A549 (cell line): ENCODE results near the gene METTL16.

Experiments
- ATOH8 ChIP-seq: fragments of 250-450 bp; sonication (Bioruptor Pico); IDR thresholded peaks from 2 replicates; pipeline ENCODE4 v1.5.0; 2020; ENCODE audit warnings: low read depth, mild to moderate bottlenecking, moderate library complexity
- BCL3 ChIP-seq: fragments of >200 bp; sonication (Bioruptor Twin); formaldehyde crosslinking; IDR thresholded peaks from 3 replicates; pipeline ENCODE4 v1.6.1; 2016
- CTCF ChIP-seq: fragments of >200 bp; sonication (Bioruptor Twin); formaldehyde crosslinking; IDR thresholded peaks from 3 replicates; pipeline ENCODE4 v1.5.1; 2016
- MAX ChIP-seq: IDR thresholded peaks from 2 replicates; pipeline ENCODE4 v1.6.1; 2012
- MAZ ChIP-seq: fragments of 150-350 bp; IDR thresholded peaks from 2 replicates; pipeline ENCODE4 v1.6.1; 2014; ENCODE audit warnings: antibody characterized with exemption, low read depth, low read length, borderline replicate concordance
- RAD21 ChIP-seq, 2 experiments: fragments of >200 bp in 1 of 2; sonication (Bioruptor Twin) in 1 of 2; formaldehyde crosslinking in 1 of 2; IDR thresholded peaks in 1 of 2; conservative IDR thresholded peaks in 1 of 2; 2 replicates in 1 of 2; 3 replicates in 1 of 2; pipeline ENCODE4 v1.6.1; 2012 to 2018; ENCODE audit warnings: inconsistent platforms in 1 of 2
- RNF2 ChIP-seq: fragments of 200-600 bp; sonication (generic); IDR thresholded peaks from 2 replicates; pipeline ENCODE4 v1.6.1; 2016; ENCODE audit warnings: low read depth, mild to moderate bottlenecking, antibody characterized with exemption, moderate library complexity, borderline replicate concordance
- ZC3H11A ChIP-seq: fragments of 450-650 bp; IDR thresholded peaks from 2 replicates; pipeline ENCODE4 v1.6.1; 2014; ENCODE audit warnings: antibody characterized with exemption, mild to moderate bottlenecking

GRCh38 chr17:2398182-2398581, 113.5 kb downstream of the METTL16 start:
- TF ChIP-seq BCL3 (no peak), RAD21 (conservative IDR thresholded peaks at IDR 0.05 in 1 of 2, IDR thresholded peaks at IDR 0.05 in 1 of 2) (no peak), CTCF (no peak), ZC3H11A (no peak), ATOH8 (no peak), RNF2 (no peak), MAX (no peak), MAZ (no peak)
